Heart left ventricle (tissue), 13 donors: ENCODE results near the gene GRIN2A.

Experiments used
- CTCF ChIP-seq, 12 donors: fragments of 200-600 bp; sonication (generic) in 4 of 12; IDR thresholded peaks; one replicate each; pipeline versions ENCODE4 v1.5.0 to v1.8.0; 2018 to 2022; ENCODE audit warnings: antibody characterized with exemption in 12 of 12, mild to moderate bottlenecking in 5 of 12
- POLR2A ChIP-seq, 2 donors: fragments of 450-650 bp; IDR thresholded peaks; one replicate each; pipeline ENCODE4 v1.6.1; 2017; ENCODE audit warnings: antibody characterized with exemption in 2 of 2, mild to moderate bottlenecking in 2 of 2, moderate library complexity in 2 of 2
- donor health status: ischemic (EF 13 %, LVEDD 7.1; RV severe dilation, severe dysfunction).
- donor health status: DM: no; HTN: yes; CAD: no.
- donor health status: DM: no; HTN: no; CAD: no.
- donor health status: ischemic (EF 25% LVEDD 6.9; RV normal size, moderate dysfunction).
- donor health status: ischemic (EF 25% LVEDD 5.7; RV mildly dilated, moderate dysfunction).
- donor health status: ischemic (EF 35%, LVEDD 5.7; RV mildly dilated, moderate dysfunction).
- donor health status: nonischemic (EF 11% LVEDD 7.7; RV severe dilation, severe dysfunction).
- donor health status: DM: yes; HTN: yes; CAD: no.
- donor health status: PGD.
- donor health status: ischemic (EF 29% LVEDD 5.4; RV normal size, mild dysfunction).
- donor health status: nonischemic (EF 23%, LVEDD 6.1; RV moderate dilation, normal function).

DNA sequence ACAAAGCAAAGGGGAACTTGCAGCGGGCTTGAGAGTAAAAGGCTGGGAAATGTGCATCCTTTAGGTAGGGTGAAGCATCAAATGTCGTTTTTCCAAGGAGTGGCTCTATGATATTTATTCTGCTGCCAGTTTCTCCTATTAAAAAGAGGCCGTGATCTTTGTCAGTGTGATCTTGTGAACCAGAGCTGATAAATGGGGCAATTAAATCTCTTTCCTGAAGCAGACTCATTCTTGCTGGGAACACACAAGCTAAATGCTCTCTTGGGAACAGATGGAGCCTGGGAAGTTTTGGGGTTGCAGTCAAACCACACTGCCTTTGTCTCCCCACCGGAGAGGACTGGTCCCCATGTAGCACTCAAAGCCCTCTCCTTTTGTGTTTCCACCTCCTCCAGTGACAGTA lies 408.9 kb downstream of the GRIN2A start:
- no peak for TF ChIP-seq CTCF (IDR thresholded peaks at IDR 0.05)
- no peak for TF ChIP-seq POLR2A (IDR thresholded peaks at IDR 0.05)
